ENCODE data around the gene CALCA. TPM values are rescaled to one million over a fixed set of nuclear protein-coding genes. Genes with fewer than 3 reads are reported as not detected.

The CALCA gene
- polyA plus RNA-seq, 3 donors from 2014 or later, result not detected

- Mint-ChIP-seq H3K9me3 (peaks cover 0 to 5% (median 1%) of the 10 kb centered on the region in 6 donors), H3K4me1 (no peaks in the 10 kb centered on the region), H3K27me3 (ENCODE audit: low read depth in 3 of 3) (peaks cover 0 to 13% (median 2%) of the 10 kb centered on the region in 3 donors), H3K4me3 (no peak overlapping the region), H3K27ac (no peak overlapping the region), H3K36me3 (peaks cover 0 to 7% (median 5%) of the 10 kb centered on the region in 3 donors)
- DNase-seq, result no peak
Observed at GRCh38 chr11:14924318-14924717, 47.8 kb downstream of the CALCA start.

Other genes starting within 250 kb of the CALCA start
- 10 to 100 TPM; 15.8 to 21.8 (median 16.2) TPM for gene CYP2R1, start 80.1 kb downstream of the CALCA start, polyA plus RNA-seq
- under 1 TPM in 1 of 3 donors, not detected in 2; 0.49 TPM for gene CALCB, start 101.2 kb upstream of the CALCA start, polyA plus RNA-seq
- 1 to 10 TPM in 1 of 3 donors, under 1 TPM in 1, not detected in 1; 0.59 to 1.4 TPM for gene INSC, start 142.6 kb upstream of the CALCA start, polyA plus RNA-seq

Measured in immature natural killer cell (primary cell).